ENCODE data around the gene CDK14. TPM values are rescaled to one million over a fixed set of nuclear protein-coding genes. Genes with fewer than 3 reads are reported as not detected.

Gene CDK14
- total and polyA plus RNA-seq, 8 donors: 0.58 to 43.9 (median 12.2) TPM

GRCh38 chr7:91182819-91183764 is 587.0 kb downstream of the CDK14 start:
- Histone ChIP-seq H3K36me3 (no peaks in the 10 kb centered on the region), H3K9me3 (no peaks in the 10 kb centered on the region), H3K27ac (no peak overlapping the region), H3K27me3 (no peaks in the 10 kb centered on the region), H3K4me3 (no peak overlapping the region), H3K4me1 (no peaks in the 10 kb centered on the region)
- 35 to 61% (median 56%) methylated on average over 5 of the region's 5 CpGs for WGBS, 5 donors
- no peak for DNase-seq
- intact Hi-C loops (cut with DNase I; ENCODE audit: low total_unique reads): no loop called here
- TF ChIP-seq EP300 (IDR thresholded peaks at IDR 0.05): no peak
- TF ChIP-seq POLR2AphosphoS5 (IDR thresholded peaks at IDR 0.05): no peak
- TF ChIP-seq CTCF (IDR thresholded peaks at IDR 0.05): no peak
- no peak for TF ChIP-seq POLR2A (IDR thresholded peaks at IDR 0.05)

GRCh38 chr7:91185771-91186170 is 589.6 kb downstream of the CDK14 start:
- Histone ChIP-seq H3K36me3 (no peaks in the 10 kb centered on the region), H3K4me3 (no peak overlapping the region), H3K9me3 (no peaks in the 10 kb centered on the region), H3K27ac (no peak overlapping the region), H3K4me1 (no peaks in the 10 kb centered on the region), H3K27me3 (no peaks in the 10 kb centered on the region)
- TF ChIP-seq POLR2A (IDR thresholded peaks at IDR 0.05) (no peak), EP300 (IDR thresholded peaks at IDR 0.05) (no peak), CTCF (IDR thresholded peaks at IDR 0.05) (no peak), POLR2AphosphoS5 (IDR thresholded peaks at IDR 0.05) (no peak)
- intact Hi-C loops (cut with DNase I; ENCODE audit: low total_unique reads): no loop called here
- WGBS, 5 donors: 95 to 97% (median 97%) methylated on average over 2 of the region's 2 CpGs
- no peak for DNase-seq

- no peak for TF ChIP-seq CTCF (IDR thresholded peaks at IDR 0.05)
- no peak for TF ChIP-seq POLR2AphosphoS5 (IDR thresholded peaks at IDR 0.05)
- TF ChIP-seq POLR2A (IDR thresholded peaks at IDR 0.05): no peak
- no peak for TF ChIP-seq EP300 (IDR thresholded peaks at IDR 0.05)
- H3K27ac ChIP-seq: no peak overlapping the region
- no peak for DNase-seq
- no peaks in the 10 kb centered on the region for H3K27me3 ChIP-seq
- no peaks in the 10 kb centered on the region for H3K9me3 ChIP-seq
- H3K4me1 ChIP-seq: no peaks in the 10 kb centered on the region
- intact Hi-C loops (cut with DNase I; ENCODE audit: low total_unique reads): no loop called here
- H3K36me3 ChIP-seq: no peaks in the 10 kb centered on the region
- no peak overlapping the region for H3K4me3 ChIP-seq
- 88 to 92% (median 90%) methylated on average over 2 of the region's 2 CpGs for WGBS, 5 donors
Measured at GRCh38 chr7:91187061-91187460, 590.9 kb downstream of the CDK14 start.

- Histone ChIP-seq H3K4me1 (no peaks in the 10 kb centered on the region), H3K36me3 (no peaks in the 10 kb centered on the region), H3K4me3 (no peak overlapping the region), H3K27me3 (no peaks in the 10 kb centered on the region), H3K9me3 (no peaks in the 10 kb centered on the region), H3K27ac (no peak overlapping the region)
- no peak for TF ChIP-seq EP300 (IDR thresholded peaks at IDR 0.05)
- no peak for TF ChIP-seq POLR2A (IDR thresholded peaks at IDR 0.05)
- TF ChIP-seq POLR2AphosphoS5 (IDR thresholded peaks at IDR 0.05): no peak
- no peak for TF ChIP-seq CTCF (IDR thresholded peaks at IDR 0.05)
- no peak for DNase-seq
- intact Hi-C loops (cut with DNase I; ENCODE audit: low total_unique reads): no loop called here
- WGBS, 5 donors: 90 to 96% (median 92%) methylated on average over 3 of the region's 3 CpGs
Measured at GRCh38 chr7:91191771-91192170, 595.6 kb downstream of the CDK14 start.

All from stomach (tissue), 9 donors.